Mesothelial cell of epicardium (in vitro differentiated cells): ENCODE measurements around the gene PJA2. TPM values are rescaled to one million over a fixed set of nuclear protein-coding genes. Genes with fewer than 3 reads are reported as not detected.

Experiments
- DNase-seq, 2 experiments: peaks; one replicate each; pipeline ENCODE4 v3.0.0; 2021; ENCODE audit warnings: low spot score in 2 of 2; ENCODE audit not compliant: unreplicated experiment in 2 of 2
- H3K27ac Mint-ChIP-seq: 2 replicates; pipeline ENCODE4 v1.8.0; 2021; ENCODE audit warnings: mixed read lengths
- H3K27me3 Mint-ChIP-seq: 2 replicates; pipeline ENCODE4 v1.8.0; 2021; ENCODE audit warnings: low read depth, mixed read lengths
- H3K36me3 Mint-ChIP-seq: 2 replicates; pipeline ENCODE4 v1.8.0; 2021; ENCODE audit warnings: mixed read lengths
- H3K4me1 Mint-ChIP-seq: 2 replicates; pipeline ENCODE4 v1.8.0; 2021; ENCODE audit warnings: mixed read lengths
- H3K4me3 Mint-ChIP-seq: 2 replicates; pipeline ENCODE4 v1.8.0; 2021; ENCODE audit warnings: mild to moderate bottlenecking, moderate library complexity, mixed read lengths
- H3K9me3 Mint-ChIP-seq: 2 replicates; pipeline ENCODE4 v1.8.0; 2021; ENCODE audit warnings: mixed read lengths
- CTCF ChIP-seq: fragments of 200-600 bp; sonication (generic); IDR thresholded peaks from one replicate; pipeline ENCODE4 v1.5.0; 2021; ENCODE audit warnings: antibody characterized with exemption; ENCODE audit not compliant: unreplicated experiment
- total RNA-seq: library from RNA; stranded (reverse); gene quantifications from 3 replicates; pipeline ENCODE4 v1.2.1, GENCODE V29; 2021

PJA2 gene
- total RNA-seq, 1 donor from 2014 or later: 69.2 TPM

- H3K4me1 Mint-ChIP-seq: no peaks in the 10 kb centered on the region
- H3K36me3 Mint-ChIP-seq: no peaks in the 10 kb centered on the region
- no peak overlapping the region for H3K27ac Mint-ChIP-seq
- TF ChIP-seq CTCF: no peak
- DNase-seq: no peak
- peaks cover 2% of the 10 kb centered on the region for H3K27me3 Mint-ChIP-seq
- no peak overlapping the region for H3K4me3 Mint-ChIP-seq
- H3K9me3 Mint-ChIP-seq: no peaks in the 10 kb centered on the region
Observed at GRCh38 chr5:109312695-109313094, 97.1 kb downstream of the PJA2 start.

GRCh38 chr5:109310315-109310714, 99.5 kb downstream of the PJA2 start:
- Mint-ChIP-seq H3K36me3 (no peaks in the 10 kb centered on the region), H3K9me3 (no peaks in the 10 kb centered on the region), H3K4me1 (no peaks in the 10 kb centered on the region), H3K4me3 (no peak overlapping the region), H3K27me3 (peaks cover 4% of the 10 kb centered on the region), H3K27ac (no peak overlapping the region)
- no peak for TF ChIP-seq CTCF
- DNase-seq: no peak

GRCh38 chr5:109309326-109310063, 100.3 kb downstream of the PJA2 start:
- H3K27ac Mint-ChIP-seq: no peak overlapping the region

GRCh38 chr5:109307951-109308350, 101.8 kb downstream of the PJA2 start:
- H3K4me3 Mint-ChIP-seq: no peak overlapping the region
- no peak for TF ChIP-seq CTCF
- no peak overlapping the region for H3K27ac Mint-ChIP-seq
- no peak for DNase-seq
- peaks cover 4% of the 10 kb centered on the region for H3K27me3 Mint-ChIP-seq
- no peaks in the 10 kb centered on the region for H3K4me1 Mint-ChIP-seq
- no peaks in the 10 kb centered on the region for H3K36me3 Mint-ChIP-seq
- no peaks in the 10 kb centered on the region for H3K9me3 Mint-ChIP-seq

More at GRCh38 chr5:109309326-109310063, 100.3 kb downstream of the PJA2 start:
- TF ChIP-seq CTCF: no peak
- H3K9me3 Mint-ChIP-seq: no peaks in the 10 kb centered on the region
- no peak overlapping the region for H3K4me3 Mint-ChIP-seq
- H3K36me3 Mint-ChIP-seq: no peaks in the 10 kb centered on the region
- no peaks in the 10 kb centered on the region for H3K4me1 Mint-ChIP-seq
- H3K27me3 Mint-ChIP-seq: peaks cover 4% of the 10 kb centered on the region
- no peak for DNase-seq

- H3K9me3 Mint-ChIP-seq: no peaks in the 10 kb centered on the region
- H3K4me1 Mint-ChIP-seq: no peaks in the 10 kb centered on the region
- no peak for TF ChIP-seq CTCF
- peaks cover 4% of the 10 kb centered on the region for H3K27me3 Mint-ChIP-seq
- no peak for DNase-seq
- no peak overlapping the region for H3K4me3 Mint-ChIP-seq
- H3K36me3 Mint-ChIP-seq: no peaks in the 10 kb centered on the region
- no peak overlapping the region for H3K27ac Mint-ChIP-seq
Observed at GRCh38 chr5:109307456-109307855, 102.3 kb downstream of the PJA2 start.

GRCh38 chr5:109305352-109305751, 104.4 kb downstream of the PJA2 start:
- no peaks in the 10 kb centered on the region for H3K36me3 Mint-ChIP-seq

More at GRCh38 chr5:109305352-109305751, 104.4 kb downstream of the PJA2 start:
- Mint-ChIP-seq H3K9me3 (no peaks in the 10 kb centered on the region), H3K4me3 (no peak overlapping the region), H3K4me1 (no peaks in the 10 kb centered on the region), H3K27ac (no peak overlapping the region), H3K27me3 (peaks cover 2% of the 10 kb centered on the region)
- TF ChIP-seq CTCF: no peak
- DNase-seq: no peak
